Umbilical cord (tissue), 2 donors: ENCODE data around the gene ZNF516. TPM values are rescaled to one million over a fixed set of nuclear protein-coding genes. Genes with fewer than 3 reads are reported as not detected.

Experiments used
- DNase-seq: peaks from one replicate; pipeline ENCODE4 v3.0.0-alpha.2; 2015; ENCODE audit warnings: low spot score
- total RNA-seq: library from RNA; depleted of rRNA; stranded (reverse); fragments of >200 nt; gene quantifications from one replicate; pipeline ENCODE4 v1.2.3, GENCODE V29; 2014; ENCODE audit warnings: low replicate concordance; ENCODE audit not compliant: insufficient read depth

Gene ZNF516
- total RNA-seq, 1 donor from 2014 or later, result 29.6 TPM

DNA sequence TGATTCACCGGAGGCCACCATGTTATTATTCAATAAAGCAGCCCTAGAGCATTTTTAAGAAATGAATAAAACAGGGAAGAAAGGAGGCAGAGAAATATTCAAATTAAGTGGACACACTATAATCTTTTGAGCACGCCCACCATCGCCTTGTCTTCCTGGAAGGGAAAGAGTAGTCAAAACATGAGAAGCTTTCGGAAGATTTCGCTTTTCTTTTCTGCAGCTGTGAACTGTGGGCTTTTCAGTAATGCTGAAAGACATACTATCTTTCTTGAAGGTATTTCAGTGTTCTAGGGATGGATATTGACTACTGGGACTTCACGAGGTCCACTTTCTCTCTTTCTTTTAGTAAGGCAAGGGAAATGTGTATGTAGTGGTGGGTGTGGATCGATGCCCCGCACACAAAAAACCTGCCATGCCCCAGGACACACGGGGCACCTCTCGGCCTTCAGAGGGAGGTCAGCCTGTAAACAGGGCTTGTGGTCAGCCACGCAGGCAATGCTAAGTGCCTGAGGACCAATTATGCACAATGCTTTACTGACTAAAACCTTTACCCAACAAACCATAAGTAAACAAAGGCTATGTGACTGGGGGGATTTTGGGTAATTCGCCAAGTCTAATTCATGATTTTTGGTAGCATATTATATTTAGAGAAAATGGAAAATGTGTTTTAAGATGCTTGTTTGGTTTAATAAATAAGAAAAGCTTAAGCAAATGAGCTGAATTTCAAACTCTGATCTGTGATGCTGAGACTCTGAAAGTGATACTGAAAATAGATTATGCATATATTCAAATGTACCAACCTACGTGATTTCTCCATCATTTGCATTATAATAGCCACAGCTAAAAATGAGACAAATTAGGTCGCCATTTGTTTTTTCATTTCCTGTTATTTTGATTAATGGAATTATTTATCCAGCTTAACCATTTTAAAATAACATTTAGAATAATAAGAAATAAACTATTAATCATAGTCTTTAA lies 130.5 kb downstream of the ZNF516 start:
- DNase-seq, result no peak

DNA sequence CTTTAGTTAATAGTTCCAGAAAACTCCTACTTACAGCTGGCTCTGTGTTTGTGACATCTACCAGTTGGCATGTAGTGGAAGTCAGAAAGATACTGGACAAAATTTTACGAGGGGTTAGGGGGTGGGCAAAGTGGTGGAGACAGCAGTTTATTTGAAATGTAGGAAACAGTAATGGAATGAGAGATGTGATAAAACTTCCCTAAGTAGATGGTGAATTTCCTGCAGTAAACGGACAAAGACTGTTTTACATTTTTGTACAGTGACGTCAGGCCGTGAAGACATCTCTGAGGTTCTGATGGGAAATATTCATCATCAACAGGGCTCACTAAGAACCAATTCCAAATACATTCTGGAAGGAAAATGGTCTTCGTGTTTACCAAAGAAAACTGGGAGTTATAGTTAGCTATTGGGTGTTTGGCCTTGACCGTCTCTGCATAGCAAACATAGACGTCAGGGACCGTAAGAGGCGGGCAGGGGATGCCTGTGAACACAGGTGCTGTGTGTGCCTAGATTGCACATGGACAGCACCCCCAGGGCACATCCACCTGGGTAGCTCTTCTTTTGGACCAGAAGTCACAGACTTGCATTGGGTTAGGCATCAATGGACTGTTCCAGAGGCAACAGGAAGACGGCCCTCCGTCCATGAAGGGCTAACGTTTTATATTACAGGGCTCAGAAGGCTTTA lies 131.5 kb downstream of the ZNF516 start:
- peak; percentile 43 for DNase-seq

DNA sequence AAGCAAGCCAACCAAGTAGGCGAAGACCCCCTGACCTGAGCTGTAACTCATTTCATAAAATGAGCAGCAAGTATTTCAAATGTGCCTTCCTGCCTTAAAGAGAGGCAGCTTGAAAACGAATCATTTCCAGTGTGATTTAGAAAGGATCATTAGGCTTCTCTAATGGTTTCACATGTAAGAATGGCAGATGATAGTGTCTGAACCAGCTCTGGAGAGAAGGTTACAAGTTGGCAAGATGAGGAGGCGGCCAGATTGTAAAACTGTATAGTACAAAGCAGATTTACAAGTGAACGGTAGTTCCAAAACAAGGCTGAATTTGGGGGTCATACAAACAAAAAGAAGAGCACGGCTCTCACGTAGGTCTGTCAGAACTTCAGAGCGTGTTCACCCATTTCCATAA lies 132.4 kb downstream of the ZNF516 start:
- DNase-seq, result no peak

DNA sequence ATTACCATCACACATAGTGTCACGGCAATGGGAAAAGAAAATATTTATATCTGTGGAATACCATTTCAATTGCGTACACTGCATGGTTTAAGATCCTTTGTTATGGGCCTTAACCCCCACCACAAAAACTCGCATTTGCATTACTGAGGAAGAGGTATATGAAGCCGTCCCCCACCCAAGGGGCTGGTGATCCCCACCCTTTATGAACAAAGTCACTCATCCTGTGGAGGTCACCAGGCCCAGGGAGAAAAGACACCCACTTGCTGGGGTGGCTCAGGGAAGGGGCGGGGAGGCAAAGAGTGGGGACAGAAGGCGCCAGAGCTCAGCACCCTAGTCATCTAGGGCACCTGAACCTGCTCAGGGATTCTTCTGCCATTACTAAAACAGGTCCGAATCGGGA lies 133.8 kb downstream of the ZNF516 start:
- DNase-seq, result no peak

DNA sequence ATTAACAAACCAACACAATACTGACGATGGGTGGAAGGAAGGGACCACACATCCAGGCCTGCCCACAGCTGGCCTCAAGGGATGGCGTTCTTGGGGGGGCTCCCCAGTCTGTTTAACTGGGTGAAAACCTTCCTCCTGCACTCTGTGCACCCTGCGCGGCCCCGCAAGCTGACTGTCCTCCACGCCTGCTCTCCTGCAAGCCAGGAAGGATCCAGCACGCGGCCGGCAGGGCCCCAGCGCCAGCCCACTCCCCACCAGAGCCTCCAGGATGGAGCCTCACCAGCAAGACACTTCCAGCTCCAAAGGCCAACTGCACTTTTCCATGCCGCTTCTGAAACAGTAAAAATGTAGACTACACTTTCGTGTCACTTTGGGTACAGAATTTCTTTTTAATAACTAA lies 135.1 kb downstream of the ZNF516 start:
- DNase-seq, result no peak

DNA sequence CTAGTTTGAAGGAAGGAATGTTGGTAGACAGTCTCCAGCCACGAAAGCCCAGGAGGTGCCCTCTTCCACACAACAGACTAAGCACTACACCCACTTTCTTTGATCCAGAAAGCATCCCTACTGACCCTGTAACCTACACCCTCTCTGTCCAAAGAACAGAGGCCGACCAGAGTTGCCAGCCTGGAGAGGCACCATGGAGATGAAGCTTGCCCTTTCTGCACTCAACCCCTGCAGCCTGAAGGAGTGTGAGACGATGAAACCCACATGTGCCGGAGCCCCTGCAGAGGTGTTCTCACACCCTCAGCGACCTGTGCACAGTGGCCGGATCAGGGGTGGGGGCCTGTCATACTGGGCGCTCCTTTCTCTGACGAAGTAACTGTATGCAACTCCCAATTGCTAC lies 136.3 kb downstream of the ZNF516 start:
- no peak for DNase-seq

DNA sequence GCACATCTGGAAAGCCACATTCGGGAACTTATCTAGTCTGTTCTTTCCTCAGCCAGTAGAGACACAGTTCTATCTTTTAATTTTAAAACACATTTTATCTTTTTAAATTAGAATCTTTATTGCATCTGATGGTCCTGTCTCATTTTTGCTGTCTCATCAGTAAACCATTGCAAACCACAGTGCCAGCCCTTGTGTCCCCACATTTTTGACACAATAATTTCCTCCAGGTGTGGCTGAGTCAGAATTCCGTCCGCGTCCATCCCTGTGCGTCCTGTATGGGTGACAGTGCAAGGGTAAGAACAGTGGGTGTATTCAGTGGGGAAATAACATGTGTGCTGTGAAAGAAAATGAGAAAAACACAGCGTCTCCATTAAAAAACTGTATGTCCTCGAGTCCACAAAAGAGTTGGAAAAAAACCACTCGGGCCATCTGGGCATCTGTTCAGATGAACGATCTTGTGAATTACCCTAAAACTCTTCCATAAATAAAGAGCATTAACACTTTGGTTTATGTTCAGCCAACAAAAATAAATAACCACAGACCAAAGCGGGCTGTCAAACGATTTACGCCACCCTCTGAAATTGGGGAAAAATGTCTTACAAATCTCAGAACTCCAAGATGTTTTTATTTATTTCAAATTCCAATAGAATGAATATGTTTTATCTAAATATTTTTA lies 137.3 kb downstream of the ZNF516 start:
- no peak for DNase-seq

DNA sequence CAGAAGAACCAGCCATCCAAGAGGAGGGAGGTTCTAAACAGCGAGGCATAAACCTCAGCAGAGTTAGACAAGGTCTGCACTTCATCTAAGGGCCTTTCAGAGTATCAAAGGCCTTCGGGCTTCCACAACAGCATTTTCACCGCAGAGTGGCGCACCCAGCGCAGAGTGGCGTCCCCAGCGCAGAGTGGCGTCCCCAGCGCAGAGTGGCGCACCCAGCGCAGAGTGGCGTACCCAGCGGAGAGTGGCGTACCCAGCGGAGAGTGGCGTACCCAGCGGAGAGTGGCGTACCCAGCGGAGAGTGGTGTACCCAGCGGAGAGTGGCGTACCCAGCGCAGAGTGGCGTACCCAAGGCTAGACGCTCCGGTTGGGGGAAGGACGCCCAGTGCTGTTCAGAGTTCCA lies 137.9 kb downstream of the ZNF516 start:
- DNase-seq, result no peak

DNA sequence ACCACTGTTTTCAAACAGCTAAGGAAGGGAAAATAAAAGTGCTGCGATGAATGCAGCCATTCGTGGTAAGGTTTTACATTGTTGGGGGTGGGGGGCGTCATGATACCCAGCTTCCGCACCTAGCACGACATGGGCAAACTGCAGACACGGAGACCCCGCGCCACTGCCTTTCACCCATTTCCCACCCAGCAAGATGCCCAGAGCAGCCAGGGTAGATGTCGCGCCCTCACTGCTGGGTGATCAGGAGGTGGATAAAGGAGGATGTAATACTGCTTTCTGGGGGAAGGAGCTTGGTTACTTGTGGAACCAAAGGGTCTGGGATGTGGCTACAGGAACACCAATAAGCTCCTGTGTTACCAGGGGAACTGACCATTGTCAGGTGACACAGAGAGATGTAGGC lies 138.4 kb downstream of the ZNF516 start:
- DNase-seq, result no peak

DNA sequence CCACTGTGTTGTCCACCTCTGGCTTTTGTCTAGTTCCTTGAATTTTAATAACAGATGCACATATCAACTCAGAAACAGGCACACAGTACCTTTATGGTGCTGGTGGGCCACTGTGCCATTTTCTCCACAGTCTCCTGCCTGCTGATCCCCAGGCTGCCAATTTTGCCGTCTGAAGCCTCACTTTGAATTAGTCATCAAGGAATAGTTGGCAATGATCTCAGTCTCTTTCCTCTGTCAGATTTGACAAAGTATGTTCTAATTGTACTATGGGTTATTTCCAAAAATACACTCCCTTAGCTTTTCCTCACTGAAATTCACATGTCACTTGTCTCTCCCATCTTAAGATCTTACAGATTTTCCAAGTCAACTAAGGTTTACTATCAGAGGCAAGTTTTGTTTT lies 140.7 kb downstream of the ZNF516 start:
- no peak for DNase-seq

DNA sequence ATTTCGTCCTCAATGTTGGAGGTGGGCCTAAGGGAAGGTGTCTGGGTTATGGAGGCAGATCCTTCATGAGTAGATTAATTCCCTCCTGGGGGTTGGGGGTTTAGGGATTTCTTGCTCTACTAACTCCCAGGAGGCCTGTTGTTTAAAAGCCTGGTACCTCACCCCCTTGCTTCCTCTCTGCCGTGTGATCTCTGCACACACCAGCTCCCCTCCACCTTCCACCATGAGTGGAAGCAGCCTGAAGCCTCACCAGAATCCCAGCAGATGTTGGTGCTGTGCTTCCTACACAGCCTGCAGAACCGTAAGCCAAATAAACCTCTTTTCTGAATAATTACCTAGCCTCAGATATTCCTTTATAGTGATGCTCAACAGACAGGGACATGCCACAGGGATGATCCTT lies 141.5 kb downstream of the ZNF516 start:
- no peak for DNase-seq

DNA sequence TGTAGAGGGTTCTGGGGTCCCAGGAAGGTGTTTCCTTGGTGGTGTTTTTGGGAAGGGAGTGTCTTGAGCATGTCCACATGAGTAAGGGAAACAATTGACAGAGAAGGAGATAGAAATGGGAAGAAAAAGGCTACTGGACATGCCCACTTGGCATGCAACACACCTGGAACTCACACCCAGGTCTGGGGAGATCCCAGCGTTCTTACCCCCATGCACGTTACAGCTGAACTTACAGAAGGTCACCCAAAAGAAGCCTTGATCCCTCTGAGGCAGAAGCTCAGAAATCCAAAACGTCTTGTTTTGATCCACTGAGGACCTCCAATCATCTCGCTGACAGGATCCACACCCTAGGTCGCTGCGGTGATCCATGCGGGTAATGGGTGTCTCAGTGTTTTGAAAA lies 142.0 kb downstream of the ZNF516 start:
- DNase-seq, result no peak

DNA sequence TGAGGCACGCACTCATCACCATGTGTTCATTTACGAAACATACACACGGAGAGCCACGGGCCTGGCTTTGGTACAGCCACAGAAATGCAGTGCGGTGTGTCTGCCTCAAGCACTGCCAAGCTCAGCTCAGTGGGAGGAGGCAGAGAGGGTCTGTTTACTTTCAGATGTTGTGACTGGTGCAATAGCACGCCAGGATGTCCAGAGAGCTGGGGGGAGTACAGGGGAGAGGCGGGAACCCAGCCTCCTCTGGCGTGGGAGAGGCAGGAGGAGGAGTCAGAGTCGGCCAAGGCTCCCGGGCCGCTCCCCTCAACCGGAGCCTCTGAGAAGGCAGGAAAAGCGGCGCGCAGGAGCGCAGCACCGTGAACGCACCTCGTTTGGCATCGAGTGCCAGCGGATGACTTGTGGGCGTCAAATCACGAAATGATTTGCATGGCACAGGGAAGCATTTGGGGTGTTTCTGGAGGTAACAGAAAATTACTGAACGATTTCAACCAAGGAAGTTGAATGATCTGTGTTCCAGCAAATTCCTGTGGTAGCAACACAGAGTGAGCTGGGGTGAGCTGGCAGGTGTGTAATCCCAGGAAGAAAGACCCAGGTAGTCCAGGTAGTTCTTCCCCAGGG lies 143.0 kb downstream of the ZNF516 start:
- peak; percentile 94 for DNase-seq

DNA sequence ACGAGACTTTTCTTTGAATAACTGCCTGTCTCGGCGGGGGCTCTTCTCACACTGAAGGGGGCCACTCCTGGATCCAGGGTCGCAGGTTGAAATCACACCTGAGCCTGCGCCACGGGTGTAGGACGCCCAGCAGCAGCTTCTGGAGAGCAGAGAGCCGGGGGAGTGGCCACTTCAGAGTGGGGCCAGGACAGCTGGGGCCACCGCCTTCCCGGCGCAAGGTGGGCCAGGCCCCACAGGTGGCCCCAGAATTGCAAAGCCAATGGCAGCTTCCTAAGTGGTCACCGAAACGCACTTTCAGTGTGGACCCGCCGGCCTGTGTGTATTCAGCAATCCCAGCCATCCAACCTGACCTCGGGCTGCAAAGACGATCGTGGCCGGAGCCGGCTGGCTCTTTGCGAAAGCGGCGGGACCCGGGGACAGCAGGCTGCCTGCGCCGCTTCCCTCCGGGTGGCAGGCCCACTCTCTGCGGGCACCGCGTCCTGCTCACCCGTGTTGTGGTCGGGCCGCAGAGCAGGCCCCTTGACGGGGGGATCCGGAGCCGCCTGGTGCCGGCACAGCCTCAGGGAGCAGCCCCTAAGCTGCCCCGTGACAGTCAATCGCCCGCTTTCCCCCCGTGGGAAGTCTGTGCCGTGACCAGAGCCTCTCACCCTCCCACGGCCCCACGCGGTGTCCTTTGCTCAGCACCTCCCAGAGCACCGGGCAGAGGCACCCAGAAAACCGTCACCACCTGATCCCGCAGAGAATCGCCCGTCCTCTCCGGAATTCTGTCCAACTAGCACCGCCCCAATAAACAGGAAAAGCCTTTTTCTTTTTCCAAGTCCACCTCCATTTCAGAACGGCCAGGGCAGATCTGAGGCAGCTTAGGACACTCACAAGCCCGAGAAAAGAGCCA lies 144.7 kb downstream of the ZNF516 start:
- DNase-seq, result no peak

DNA sequence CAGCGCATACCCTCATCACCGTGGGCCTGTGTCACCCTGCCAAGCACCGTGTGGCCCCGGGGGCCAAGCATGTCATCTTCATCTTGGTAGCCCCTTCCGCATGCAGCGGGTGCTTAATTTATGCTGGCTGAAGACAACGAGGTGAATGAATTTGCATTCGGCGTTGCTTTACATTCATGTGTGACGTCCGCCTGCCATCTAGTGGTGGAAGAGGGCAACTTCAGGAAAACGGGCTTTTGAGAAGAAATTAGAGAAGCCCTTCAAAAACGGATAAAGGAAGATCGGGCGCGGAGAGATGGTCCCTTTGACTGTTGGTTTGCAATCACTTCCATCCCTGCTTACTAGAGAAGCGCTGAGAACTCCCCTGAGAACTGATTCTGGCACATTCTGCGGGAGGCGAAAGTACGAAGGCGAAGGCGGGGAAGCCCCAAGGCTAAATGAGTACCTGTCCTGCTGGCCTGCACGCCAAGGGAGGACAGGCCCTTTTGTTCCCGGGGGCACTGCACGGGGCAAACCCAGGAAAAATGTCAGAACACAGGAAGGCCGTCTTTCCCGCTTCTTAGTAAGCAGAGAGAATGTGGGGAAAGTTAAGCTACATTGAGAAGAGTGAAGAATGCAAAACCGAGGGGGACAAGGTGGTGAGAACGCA lies 145.9 kb downstream of the ZNF516 start:
- peak; percentile 78 for DNase-seq

DNA sequence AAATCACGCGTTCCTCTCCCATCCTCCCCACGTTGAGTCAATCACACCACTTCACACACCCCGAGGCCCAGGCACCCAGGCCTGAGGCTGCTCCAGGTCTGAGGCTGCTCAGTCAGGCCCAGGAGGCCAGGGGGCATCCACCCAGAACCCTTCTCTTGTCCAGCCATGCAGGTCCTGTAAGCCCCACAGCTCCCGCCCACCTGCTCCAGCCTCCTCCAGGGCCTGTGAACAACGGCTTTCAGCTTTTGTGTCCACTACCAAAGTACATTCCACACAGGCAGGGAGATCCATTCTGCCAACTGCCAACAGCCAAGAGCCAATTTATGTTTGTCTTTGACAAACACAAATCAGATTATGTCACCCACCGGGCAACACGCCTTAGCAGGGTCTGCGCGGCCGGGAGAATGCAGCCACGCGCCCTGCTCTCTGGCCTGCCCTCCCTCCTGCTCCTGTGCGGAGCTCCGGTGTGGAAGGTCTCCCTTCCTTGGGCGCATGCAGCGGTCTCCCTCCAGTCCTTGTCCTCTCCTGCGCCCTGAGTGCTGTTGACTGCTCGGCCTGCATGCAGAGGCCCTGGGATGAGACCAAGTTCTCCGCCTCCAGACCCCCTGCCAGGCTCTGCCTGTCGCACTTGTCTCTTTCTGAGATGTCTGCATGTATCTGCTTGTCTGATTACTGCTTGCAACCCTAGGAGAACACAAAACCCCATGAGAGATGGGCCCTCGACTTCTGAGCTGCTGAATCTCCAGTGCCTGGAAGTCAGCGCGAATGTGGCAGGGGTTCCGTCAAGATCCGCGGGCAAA lies 146.6 kb downstream of the ZNF516 start:
- DNase-seq, result peak; percentile 15

DNA sequence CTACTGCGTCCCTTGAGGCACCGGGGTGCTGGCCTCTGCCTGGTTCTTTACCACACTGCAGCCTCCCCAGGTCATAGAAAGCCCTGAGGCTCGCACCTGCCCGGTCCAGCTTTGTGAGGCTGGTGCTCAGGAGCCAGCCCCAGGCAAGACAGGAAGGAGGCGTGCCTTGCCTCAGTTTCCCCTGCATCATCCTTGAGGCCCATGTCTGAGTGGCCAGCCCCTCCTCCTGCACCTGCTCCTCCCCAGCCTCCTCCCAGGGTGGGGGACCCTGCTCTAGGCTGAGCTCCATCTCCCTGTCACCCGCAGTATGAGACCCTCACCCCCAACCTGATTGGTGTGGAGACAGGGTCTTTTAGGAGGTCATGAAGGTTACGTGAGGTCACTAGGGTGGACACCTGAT lies 147.7 kb downstream of the ZNF516 start:
- no peak for DNase-seq

DNA sequence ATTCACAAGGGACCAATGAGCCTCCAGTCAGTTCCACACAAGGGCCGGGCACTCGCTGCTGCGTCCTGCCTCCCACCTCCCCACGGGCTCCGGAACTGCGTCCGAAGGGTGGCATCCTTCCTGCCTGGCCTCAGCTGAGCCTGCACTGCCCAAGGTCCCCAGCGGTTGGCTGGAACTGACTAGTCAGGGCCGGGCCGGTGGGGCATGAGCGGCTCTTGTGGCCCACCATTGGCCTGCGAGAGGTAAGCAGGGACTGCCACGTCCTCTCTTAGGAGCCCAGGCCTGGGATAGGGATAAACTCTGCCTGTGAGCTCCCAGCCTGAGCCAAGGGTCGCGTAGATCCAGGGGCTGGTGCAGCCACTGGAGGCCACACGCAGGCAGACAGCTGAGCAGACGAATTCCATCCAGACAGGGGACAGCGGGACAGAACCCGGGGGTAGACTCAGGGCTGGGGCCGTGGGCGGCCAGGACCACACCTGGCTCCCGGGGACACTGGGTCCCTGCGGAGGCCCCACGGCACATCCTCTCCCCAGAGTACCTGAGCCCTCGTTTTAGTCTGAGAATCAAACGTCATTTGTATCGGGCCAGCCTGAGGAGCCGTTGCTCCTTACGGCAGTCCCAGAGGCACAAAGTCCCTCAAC lies 148.4 kb downstream of the ZNF516 start:
- no peak for DNase-seq

DNA sequence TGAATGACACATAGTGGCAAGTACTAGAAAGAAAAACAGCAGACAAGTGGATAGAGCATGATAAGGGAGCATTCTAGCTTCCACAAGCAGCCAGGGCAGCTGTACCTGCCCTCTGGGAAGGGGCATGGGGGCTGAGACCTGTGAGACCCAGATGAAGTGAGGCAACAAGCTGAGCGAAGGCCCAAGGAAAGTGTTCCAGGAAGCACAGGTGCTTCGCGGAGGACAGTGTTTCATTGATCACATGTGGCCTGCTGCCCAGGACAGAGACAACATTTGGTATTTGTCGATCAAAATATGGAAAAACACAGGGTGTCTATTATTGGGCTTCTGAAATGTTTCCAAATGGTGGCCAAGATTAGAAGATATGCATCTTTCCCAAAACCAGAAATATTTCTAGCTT lies 149.1 kb downstream of the ZNF516 start:
- DNase-seq, result no peak
